ENCODE data around the gene CMTM1. TPM values are rescaled to one million over a fixed set of nuclear protein-coding genes. Genes with fewer than 3 reads are reported as not detected.
"Not testable (repeated sequence)": the region's sequence is repeated elsewhere in the genome, so short reads cannot be mapped to it uniquely, and the experiment has no call there.

Gene CMTM1
- total RNA-seq, 1 experiment from 2014 or later: 5.2 TPM

GRCh38 chr16:66610111-66610820, 44.0 kb downstream of the CMTM1 start:
- Histone ChIP-seq H3K27me3 (ENCODE audit: insufficient read depth, low read length) (no peaks in the 10 kb centered on the region), H3K36me3 (ENCODE audit: control insufficient read depth in 1 of 2, insufficient read depth in 2 of 2, low read length in 2 of 2) (peaks cover 18 to 23% of the 10 kb centered on the region in 2 experiments; a peak in 3 of 4 replicates), H3K9me3 (ENCODE audit: control insufficient read depth in 1 of 2, insufficient read depth in 1 of 2, low read depth in 1 of 2, low read length in 2 of 2) (no peaks in the 10 kb centered on the region), H3K9me2 (ENCODE audit: insufficient read depth) (no peaks in the 10 kb centered on the region), H3K79me2 (ENCODE audit: insufficient read depth, low read length) (peaks cover 8% of the 10 kb centered on the region; the same call in 1 of the 2 replicates), H3K9ac (ENCODE audit: low read length) (no peak overlapping the region), H3K4me2 (ENCODE audit: low read length) (no peak overlapping the region), H4K20me1 (ENCODE audit: insufficient read depth) (0 out of 2 replicates have a peak, but pooled peaks cover 4% of the 10 kb centered on the region), H2AFZ (ENCODE audit: low read depth, low read length, poor library complexity, severe bottlenecking) (no peak overlapping the region), H3K4me1 (ENCODE audit: control insufficient read depth in 1 of 2, insufficient read depth in 2 of 2, low read length in 2 of 2) (peaks cover 17 to 30% of the 10 kb centered on the region in 2 experiments), H3K27ac (ENCODE audit: low read depth, low read length) (no peak overlapping the region), H3K4me3 (replicated peaks in 1 of 2; ENCODE audit: low read depth in 1 of 2, low read length in 2 of 2) (no peak overlapping the region)
- CTCF ChIA-PET: interaction anchor here (3.2 kb wide), 1 partner anchor 9 kb away, joined by 41 read pairs; no protein-coding TSS in a partner anchor
- BruUV-seq (replicated peaks): no TSS peak
- ATAC-seq (no peak), DNase-seq (ENCODE audit: low read depth, low spot score) (no peak)
- intact Hi-C loops (cut with micrococcal nuclease): no loop called here
- RAD21 ChIA-PET (ENCODE audit: low non-redundant PET in 1 of 2, low total read pairs in 2 of 2, uncharacterized antibody in 2 of 2, unreplicated experiment in 2 of 2): no interaction called here
- TF ChIP-seq EZH2 (IDR thresholded peaks at IDR 0.05) (no peak), FOSL1 (IDR thresholded peaks at IDR 0.05; ENCODE audit: low read depth) (no peak), EZH2phosphoT487 (IDR thresholded peaks at IDR 0.05; ENCODE audit: borderline replicate concordance) (no peak), SP1 (IDR thresholded peaks at IDR 0.05; ENCODE audit: low read depth) (no peak), CBX3 (IDR thresholded peaks at IDR 0.05; ENCODE audit: low read depth) (no peak)
- TF ChIP-seq, protein P1, sequence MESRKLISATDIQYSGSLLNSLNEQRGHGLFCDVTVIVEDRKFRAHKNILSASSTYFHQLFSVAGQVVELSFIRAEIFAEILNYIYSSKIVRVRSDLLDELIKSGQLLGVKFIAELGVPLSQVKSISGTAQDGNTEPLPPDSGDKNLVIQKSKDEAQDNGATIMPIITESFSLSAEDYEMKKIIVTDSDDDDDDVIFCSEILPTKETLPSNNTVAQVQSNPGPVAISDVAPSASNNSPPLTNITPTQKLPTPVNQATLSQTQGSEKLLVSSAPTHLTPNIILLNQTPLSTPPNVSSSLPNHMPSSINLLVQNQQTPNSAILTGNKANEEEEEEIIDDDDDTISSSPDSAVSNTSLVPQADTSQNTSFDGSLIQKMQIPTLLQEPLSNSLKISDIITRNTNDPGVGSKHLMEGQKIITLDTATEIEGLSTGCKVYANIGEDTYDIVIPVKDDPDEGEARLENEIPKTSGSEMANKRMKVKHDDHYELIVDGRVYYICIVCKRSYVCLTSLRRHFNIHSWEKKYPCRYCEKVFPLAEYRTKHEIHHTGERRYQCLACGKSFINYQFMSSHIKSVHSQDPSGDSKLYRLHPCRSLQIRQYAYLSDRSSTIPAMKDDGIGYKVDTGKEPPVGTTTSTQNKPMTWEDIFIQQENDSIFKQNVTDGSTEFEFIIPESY (IDR thresholded peaks at IDR 0.05; ENCODE audit: extremely low read depth, insufficient replicate concordance, low read length): no peak
- POLR2A ChIA-PET: no interaction called here

DNA sequence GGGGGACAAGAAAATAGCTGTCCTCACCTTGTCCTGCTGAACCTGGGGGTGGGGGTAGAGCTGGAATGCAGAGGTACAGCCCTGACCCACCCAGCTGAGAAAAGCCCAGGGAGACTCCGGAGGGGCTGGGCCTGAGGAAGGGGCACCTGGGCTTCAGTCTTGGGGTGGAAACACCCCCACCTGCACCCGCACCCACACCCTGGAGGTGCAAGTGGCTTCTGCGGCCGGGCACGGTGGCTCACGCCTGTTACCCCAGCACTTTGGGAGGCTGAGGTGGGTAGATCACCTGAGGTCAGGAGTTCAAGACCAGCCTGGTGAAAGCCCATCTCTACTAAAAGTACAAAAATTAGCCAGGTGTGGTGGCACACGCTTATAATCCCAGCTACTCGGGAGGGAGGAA, 45.7 kb downstream of the CMTM1 start:
- H3K79me2 ChIP-seq (ENCODE audit: insufficient read depth, low read length); CTCF ChIA-PET; H3K27me3 ChIP-seq (ENCODE audit: insufficient read depth, low read length); BruUV-seq (replicated peaks); H3K9ac ChIP-seq (ENCODE audit: low read length); H3K27ac ChIP-seq (ENCODE audit: low read depth, low read length); H4K20me1 ChIP-seq (ENCODE audit: insufficient read depth); ATAC-seq; H3K4me3 ChIP-seq (replicated peaks in 1 of 2; ENCODE audit: low read depth in 1 of 2, low read length in 2 of 2); H3K9me2 ChIP-seq (ENCODE audit: insufficient read depth); DNase-seq (ENCODE audit: low read depth, low spot score); H3K9me3 ChIP-seq (ENCODE audit: control insufficient read depth in 1 of 2, insufficient read depth in 1 of 2, low read depth in 1 of 2, low read length in 2 of 2); POLR2A ChIA-PET; H2AFZ ChIP-seq (ENCODE audit: low read depth, low read length, poor library complexity, severe bottlenecking); RAD21 ChIA-PET (ENCODE audit: low non-redundant PET in 1 of 2, low total read pairs in 2 of 2, uncharacterized antibody in 2 of 2, unreplicated experiment in 2 of 2); H3K4me2 ChIP-seq (ENCODE audit: low read length); intact Hi-C loops (cut with micrococcal nuclease): not testable (repeated sequence)
- H3K36me3 ChIP-seq (ENCODE audit: control insufficient read depth in 1 of 2, insufficient read depth in 2 of 2, low read length in 2 of 2): peaks cover 18 to 23% of the 10 kb centered on the region in 2 experiments; a peak in 3 of 4 replicates
- peaks cover 9 to 17% of the 10 kb centered on the region in 2 experiments for H3K4me1 ChIP-seq (ENCODE audit: control insufficient read depth in 1 of 2, insufficient read depth in 2 of 2, low read length in 2 of 2)
